Cerebellar nuclear complex (tissue), 1 donor: Measurements from ENCODE around the gene FRZB.
A peak's percentile ranks its signal among the peaks of the same experiment; 100 is the strongest.

Source experiments
- DNase-seq, 2 experiments: peaks; one replicate each; lab custom pipeline; 2025; lab: John Stamatoyannopoulos, UW

The FRZB gene

GRCh38 chr2:182834293-182834692 is 32.1 kb downstream of the FRZB start:
- no peak for DNase-seq

GRCh38 chr2:182833084-182833854 is 33.2 kb downstream of the FRZB start:
- DNase-seq: no peak

- DNase-seq: no peak
Measured at GRCh38 chr2:182831921-182832320, 34.5 kb downstream of the FRZB start.

GRCh38 chr2:182831101-182831500 is 35.3 kb downstream of the FRZB start:
- no peak for DNase-seq

- DNase-seq: no peak
Measured at GRCh38 chr2:182827182-182827879, 39.1 kb downstream of the FRZB start.

- no peak for DNase-seq
Measured at GRCh38 chr2:182826496-182826895, 39.9 kb downstream of the FRZB start.

GRCh38 chr2:182826064-182826463 is 40.4 kb downstream of the FRZB start:
- DNase-seq: no peak

- no peak for DNase-seq
Measured at GRCh38 chr2:182824767-182825158, 41.7 kb downstream of the FRZB start.

- DNase-seq: peak in 1 of 2 experiments; percentile 3
Measured at GRCh38 chr2:182824056-182824766, 42.2 kb downstream of the FRZB start.

- DNase-seq: no peak
Measured at GRCh38 chr2:182822733-182823132, 43.7 kb downstream of the FRZB start.

GRCh38 chr2:182821182-182821581 is 45.3 kb downstream of the FRZB start:
- DNase-seq: no peak

GRCh38 chr2:182819412-182819811 is 47.0 kb downstream of the FRZB start:
- no peak for DNase-seq

- no peak for DNase-seq
Measured at GRCh38 chr2:182818925-182819324, 47.5 kb downstream of the FRZB start.

GRCh38 chr2:182818501-182818900 is 47.9 kb downstream of the FRZB start:
- no peak for DNase-seq

GRCh38 chr2:182817558-182817957 is 48.9 kb downstream of the FRZB start:
- no peak for DNase-seq

GRCh38 chr2:182816866-182817265 is 49.6 kb downstream of the FRZB start:
- DNase-seq: no peak

GRCh38 chr2:182814804-182815203 is 51.6 kb downstream of the FRZB start:
- no peak for DNase-seq

- no peak for DNase-seq
Measured at GRCh38 chr2:182814380-182814779, 52.1 kb downstream of the FRZB start.

- DNase-seq: no peak
Measured at GRCh38 chr2:182810087-182810486, 56.4 kb downstream of the FRZB start.

- DNase-seq: no peak
Measured at GRCh38 chr2:182807319-182807718, 59.1 kb downstream of the FRZB start.

- DNase-seq: no peak
Measured at GRCh38 chr2:182804128-182804527, 62.3 kb downstream of the FRZB start.

GRCh38 chr2:182798736-182799135 is 67.7 kb downstream of the FRZB start:
- DNase-seq: no peak

GRCh38 chr2:182792441-182792840 is 74.0 kb downstream of the FRZB start:
- DNase-seq: no peak
